MCF 10A (cell line): ENCODE data around the gene ALPL. TPM values are rescaled to one million over a fixed set of nuclear protein-coding genes. Genes with fewer than 3 reads are reported as not detected.

Source experiments
- BruUV-seq: library from RNA; stranded (reverse); fragments of 400-500 nt; replicated peaks from 2 replicates; lab custom pipeline; 2021; lab: Mats Ljungman, UMichigan
- CTCF ChIA-PET: fragments of 300-600 bp; sonication (Branson Sonifier 250); formaldehyde crosslinking; extraction: SDS; loops from one replicate; lab custom pipeline; 2021; ENCODE audit warnings: antibody characterized with exemption, inconsistent platforms; lab: Yijun Ruan, JAX
- POLR2A ChIA-PET: fragments of 300-600, 350-650 bp; sonication (Branson Sonifier 250); formaldehyde crosslinking; extraction: SDS; loops from one replicate; lab custom pipeline; 2020; ENCODE audit warnings: antibody characterized with exemption, inconsistent platforms; lab: Yijun Ruan, JAX
- DNase-seq: peaks from one replicate; pipeline ENCODE4 v3.0.0-alpha.2; 2018; ENCODE audit not compliant: unreplicated experiment
- H3K27ac Mint-ChIP-seq: one replicate; pipeline ENCODE4 v1.8.0; 2022; ENCODE audit warnings: mild to moderate bottlenecking, low read depth, mixed read lengths; ENCODE audit not compliant: unreplicated experiment
- H3K27me3 Mint-ChIP-seq: one replicate; pipeline ENCODE4 v1.8.0; 2022; ENCODE audit warnings: mixed read lengths; ENCODE audit not compliant: insufficient read depth, unreplicated experiment
- H3K36me3 Mint-ChIP-seq: one replicate; pipeline ENCODE4 v1.8.0; 2022; ENCODE audit warnings: mild to moderate bottlenecking, moderate library complexity, mixed read lengths; ENCODE audit not compliant: insufficient read depth, unreplicated experiment
- H3K4me1 Mint-ChIP-seq: one replicate; pipeline ENCODE4 v1.8.0; 2022; ENCODE audit warnings: mixed read lengths; ENCODE audit not compliant: insufficient read depth, unreplicated experiment
- H3K4me3 Mint-ChIP-seq: one replicate; pipeline ENCODE4 v1.8.0; 2022; ENCODE audit warnings: mild to moderate bottlenecking, moderate library complexity, mixed read lengths; ENCODE audit not compliant: unreplicated experiment
- H3K9me3 Mint-ChIP-seq: one replicate; pipeline ENCODE4 v1.8.0; 2022; ENCODE audit warnings: mixed read lengths; ENCODE audit not compliant: unreplicated experiment
- CTCF ChIP-seq: fragments of 200-600 bp; IDR thresholded peaks from one replicate; pipeline ENCODE4 v1.8.0; 2022; ENCODE audit warnings: antibody characterized with exemption, mild to moderate bottlenecking; ENCODE audit not compliant: unreplicated experiment
- intact Hi-C: fragments of 100-400 bp; cut with micrococcal nuclease; formaldehyde crosslinking; loops from 2 replicates; pipeline ENCODE4 v1.14.1; 2022
- total RNA-seq: library from RNA; stranded (reverse); gene quantifications from 2 replicates; pipeline ENCODE4 v1.2.3, GENCODE V29; 2022

ALPL gene
- total RNA-seq, 1 experiment from 2014 or later: not detected

GRCh38 chr1:21620011-21620410, 110.8 kb downstream of the ALPL start:
- CTCF ChIA-PET: interaction anchor here (0.6 kb wide), 1 partner anchor 12 kb away, joined by 3 read pairs; no protein-coding TSS in a partner anchor
- no TSS peak for BruUV-seq
- POLR2A ChIA-PET: no interaction called here
- no peak overlapping the region for H3K27ac Mint-ChIP-seq
- TF ChIP-seq CTCF: no peak
- H3K36me3 Mint-ChIP-seq: no peaks in the 10 kb centered on the region
- no peak for DNase-seq
- intact Hi-C loops: no loop called here
- H3K4me3 Mint-ChIP-seq: no peak overlapping the region
- peaks cover 5% of the 10 kb centered on the region for H3K4me1 Mint-ChIP-seq
- H3K9me3 Mint-ChIP-seq: no peaks in the 10 kb centered on the region
- peaks cover 11% of the 10 kb centered on the region for H3K27me3 Mint-ChIP-seq

GRCh38 chr1:21620496-21620895, 111.3 kb downstream of the ALPL start:
- H3K4me1 Mint-ChIP-seq: peaks cover 5% of the 10 kb centered on the region
- peaks cover 11% of the 10 kb centered on the region for H3K27me3 Mint-ChIP-seq
- no peak overlapping the region for H3K4me3 Mint-ChIP-seq
- no peak for TF ChIP-seq CTCF
- intact Hi-C loops: no loop called here
- no peaks in the 10 kb centered on the region for H3K36me3 Mint-ChIP-seq
- H3K27ac Mint-ChIP-seq: no peak overlapping the region
- ChIA-PET CTCF (interaction anchor here (0.6 kb wide), 1 partner anchor 12 kb away, joined by 3 read pairs; no protein-coding TSS in a partner anchor), POLR2A (no interaction called here)
- no peaks in the 10 kb centered on the region for H3K9me3 Mint-ChIP-seq
- DNase-seq: no peak
- BruUV-seq: no TSS peak

- H3K4me3 Mint-ChIP-seq: peak overlapping the region; percentile 53
- intact Hi-C loops: no loop called here
- no peaks in the 10 kb centered on the region for H3K9me3 Mint-ChIP-seq
- no peak for TF ChIP-seq CTCF
- no peak for DNase-seq
- H3K4me1 Mint-ChIP-seq: peaks cover 5% of the 10 kb centered on the region
- no peaks in the 10 kb centered on the region for H3K36me3 Mint-ChIP-seq
- ChIA-PET CTCF (no interaction called here), POLR2A (no interaction called here)
- no peak overlapping the region for H3K27ac Mint-ChIP-seq
- BruUV-seq: no TSS peak
- H3K27me3 Mint-ChIP-seq: peaks cover 11% of the 10 kb centered on the region
Measured at GRCh38 chr1:21621051-21621450, 111.8 kb downstream of the ALPL start.

- BruUV-seq: no TSS peak
- Mint-ChIP-seq H3K4me3 (peak overlapping the region; percentile 53), H3K4me1 (peaks cover 5% of the 10 kb centered on the region), H3K9me3 (no peaks in the 10 kb centered on the region), H3K27ac (no peak overlapping the region), H3K27me3 (peaks cover 11% of the 10 kb centered on the region), H3K36me3 (no peaks in the 10 kb centered on the region)
- no peak for TF ChIP-seq CTCF
- CTCF ChIA-PET: interaction anchor here (0.9 kb wide), 1 partner anchor 253 kb away, joined by 4 read pairs; no protein-coding TSS in a partner anchor
- intact Hi-C loops: no loop called here
- DNase-seq: no peak
- POLR2A ChIA-PET: no interaction called here
Measured at GRCh38 chr1:21621761-21622436, 112.7 kb downstream of the ALPL start.
